Stimulated activated CD8-positive, alpha-beta memory T cell treated with anti-CD3 and anti-CD28 coated beads, Interleukin-4, amount 100 ng/mL, for 24 hours (primary cell): ENCODE results near the gene NEXMIF.
"Not testable (repeated sequence)": the region's sequence is repeated elsewhere in the genome, so short reads cannot be mapped to it uniquely, and the experiment has no call there.

Source experiments
- DNase-seq: peaks from one replicate; pipeline ENCODE4 v3.0.0-alpha.2; 2020; ENCODE audit warnings: low read depth

Gene NEXMIF

DNA sequence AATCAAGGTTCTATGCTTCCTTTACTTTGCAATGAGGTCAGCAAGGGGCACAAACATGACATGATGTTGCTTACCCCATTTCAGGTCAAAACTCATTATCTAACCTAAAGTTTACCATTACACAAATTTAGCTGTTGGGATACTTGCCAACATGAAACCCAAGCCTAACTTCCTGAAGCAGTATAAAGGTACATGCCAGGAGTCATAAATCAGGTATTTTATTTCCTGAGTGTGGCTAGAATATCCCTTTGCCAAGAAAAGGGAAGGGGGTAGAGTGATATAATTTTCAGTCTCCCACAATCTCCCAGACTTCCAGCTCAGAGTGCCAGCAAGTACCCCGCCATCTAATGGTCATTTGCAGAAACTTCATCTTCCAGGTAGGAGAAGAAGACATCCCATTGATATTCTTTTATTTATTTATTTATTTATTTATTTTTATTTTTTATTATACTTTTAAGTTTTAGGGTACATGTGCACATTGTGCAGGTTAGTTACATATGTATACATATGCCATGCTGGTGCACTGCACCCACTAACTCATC is 136.6 kb downstream of the NEXMIF start:
- DNase-seq, result no peak

GRCh38 chrX:74784629-74785028 is 140.6 kb downstream of the NEXMIF start:
- DNase-seq, result no peak

DNA sequence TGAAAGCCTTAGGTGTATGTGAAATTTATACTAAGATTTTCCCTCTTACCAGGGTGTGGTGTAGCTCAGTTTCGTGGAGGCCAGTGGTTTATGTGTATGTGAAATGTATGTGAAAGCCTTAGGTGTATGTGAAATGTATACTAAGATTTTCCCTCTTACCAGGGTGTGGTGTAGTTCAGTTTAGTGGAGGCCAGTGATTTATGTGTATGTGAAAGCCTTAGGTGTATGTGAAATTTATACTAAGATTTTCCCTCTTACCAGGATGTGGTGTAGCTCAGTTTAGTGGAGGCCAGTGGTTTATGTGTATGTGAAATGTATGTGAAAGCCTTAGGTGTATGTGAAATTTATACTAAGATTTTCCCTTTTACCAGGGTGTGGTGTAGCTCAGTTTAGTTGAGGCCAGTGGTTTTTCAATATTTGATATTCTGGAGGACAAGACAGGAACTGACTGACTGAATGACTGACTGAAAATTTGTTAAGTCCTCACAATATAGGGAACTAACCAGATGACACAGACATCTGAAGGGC is 143.7 kb downstream of the NEXMIF start:
- DNase-seq, result no peak

- DNase-seq, result no peak
Observed at GRCh38 chrX:74779175-74779574, 146.1 kb downstream of the NEXMIF start.

GRCh38 chrX:74774988-74775387 is 150.3 kb downstream of the NEXMIF start:
- DNase-seq, result no peak

GRCh38 chrX:74736450-74736849 is 188.8 kb downstream of the NEXMIF start:
- DNase-seq, result no peak

DNA sequence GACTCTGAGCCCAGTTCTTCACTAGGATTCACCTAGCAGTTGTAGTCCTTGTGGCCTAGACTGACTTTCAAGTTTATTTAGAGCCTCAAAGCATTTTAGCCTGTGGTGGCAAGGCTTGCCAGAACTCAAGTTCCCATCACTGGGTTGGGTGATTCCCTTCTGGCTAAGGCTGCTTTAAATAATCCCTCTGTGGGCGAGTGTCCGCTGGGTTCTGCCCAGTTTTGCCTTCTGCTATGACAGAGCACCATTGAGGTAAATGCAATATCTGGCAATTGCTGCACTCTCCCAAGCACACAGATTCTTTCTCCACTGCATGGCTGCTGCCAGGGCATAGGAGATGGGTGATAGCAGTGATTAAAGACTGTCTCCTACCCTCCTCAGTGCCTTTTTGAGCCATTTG is 220.0 kb downstream of the NEXMIF start:
- DNase-seq, result no peak

DNA sequence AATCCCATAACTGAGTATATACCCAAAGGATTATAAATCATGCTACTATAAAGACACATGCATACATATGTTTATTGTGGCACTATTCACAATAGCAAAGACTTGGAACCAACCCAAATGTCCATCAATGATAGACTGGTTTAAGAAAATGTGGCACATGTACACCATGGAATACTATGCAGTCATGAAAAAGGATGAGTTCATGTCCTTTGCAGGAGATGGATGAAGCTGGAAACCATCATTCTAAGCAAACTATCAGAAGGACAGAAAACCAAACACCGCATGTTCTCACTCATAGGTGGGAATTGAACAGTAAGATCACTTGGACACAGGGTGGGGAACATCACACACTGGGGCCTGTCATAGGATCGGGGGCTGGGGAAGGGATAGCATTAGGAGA is 223.9 kb downstream of the NEXMIF start:
- not testable (repeated sequence) for DNase-seq

- DNase-seq, result no peak
Observed at GRCh38 chrX:74684466-74684865, 240.8 kb downstream of the NEXMIF start.
